Vagina (tissue), 2 donors: ENCODE results near the gene ZNF467.

Source experiments
- POLR2A ChIP-seq, 2 donors: fragments of 450-650 bp; IDR thresholded peaks; one replicate each; pipeline ENCODE4 v1.6.1; 2017; ENCODE audit warnings: antibody characterized with exemption in 2 of 2, mild to moderate bottlenecking in 2 of 2, moderate library complexity in 2 of 2
- TF ChIP-seq, protein P1 (sequence below), 3 experiments: fragments of 450-650 bp in 2 of 3; fragments of 200-600 bp in 1 of 3; sonication (generic) in 1 of 3; IDR thresholded peaks; one replicate each; pipeline ENCODE4 v1.5.1; 2017 to 2019; ENCODE audit warnings: antibody characterized with exemption in 3 of 3, mild to moderate bottlenecking in 2 of 3, moderate library complexity in 2 of 3

- TF ChIP-seq, protein P1, sequence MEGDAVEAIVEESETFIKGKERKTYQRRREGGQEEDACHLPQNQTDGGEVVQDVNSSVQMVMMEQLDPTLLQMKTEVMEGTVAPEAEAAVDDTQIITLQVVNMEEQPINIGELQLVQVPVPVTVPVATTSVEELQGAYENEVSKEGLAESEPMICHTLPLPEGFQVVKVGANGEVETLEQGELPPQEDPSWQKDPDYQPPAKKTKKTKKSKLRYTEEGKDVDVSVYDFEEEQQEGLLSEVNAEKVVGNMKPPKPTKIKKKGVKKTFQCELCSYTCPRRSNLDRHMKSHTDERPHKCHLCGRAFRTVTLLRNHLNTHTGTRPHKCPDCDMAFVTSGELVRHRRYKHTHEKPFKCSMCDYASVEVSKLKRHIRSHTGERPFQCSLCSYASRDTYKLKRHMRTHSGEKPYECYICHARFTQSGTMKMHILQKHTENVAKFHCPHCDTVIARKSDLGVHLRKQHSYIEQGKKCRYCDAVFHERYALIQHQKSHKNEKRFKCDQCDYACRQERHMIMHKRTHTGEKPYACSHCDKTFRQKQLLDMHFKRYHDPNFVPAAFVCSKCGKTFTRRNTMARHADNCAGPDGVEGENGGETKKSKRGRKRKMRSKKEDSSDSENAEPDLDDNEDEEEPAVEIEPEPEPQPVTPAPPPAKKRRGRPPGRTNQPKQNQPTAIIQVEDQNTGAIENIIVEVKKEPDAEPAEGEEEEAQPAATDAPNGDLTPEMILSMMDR (IDR thresholded peaks at IDR 0.05): no peak
- TF ChIP-seq POLR2A (IDR thresholded peaks at IDR 0.05): no peak
Measured at GRCh38 chr7:149783386-149784250, 10.2 kb upstream of the ZNF467 start.
